Measurements from ENCODE around the gene MLLT6.

GRCh38 chr17:38710604-38710962 is 5.5 kb downstream of the MLLT6 start:
- TF ChIP-seq POLR2A (IDR thresholded peaks at IDR 0.05; ENCODE audit: low read length), result no peak
- no peak for TF ChIP-seq GATA1 (IDR thresholded peaks at IDR 0.05; ENCODE audit: low read depth, low read length)
